Esophagus muscularis mucosa (tissue), 4 donors: ENCODE data around the gene LFNG.

ENCODE experiments used
- CTCF ChIP-seq, 3 experiments: fragments of 200-600 bp in 2 of 3; fragments of 450-650 bp in 1 of 3; sonication (generic) in 2 of 3; IDR thresholded peaks; one replicate each; pipeline ENCODE4 v1.5.1; 2017 to 2019; ENCODE audit warnings: antibody characterized with exemption in 3 of 3, mild to moderate bottlenecking in 2 of 3, moderate library complexity in 1 of 3
- EP300 ChIP-seq: sonication (generic); formaldehyde crosslinking; IDR thresholded peaks from one replicate; pipeline ENCODE4 v1.6.1; 2017; ENCODE audit warnings: antibody characterized with exemption
- POLR2A ChIP-seq: fragments of 450-650 bp; IDR thresholded peaks from one replicate; pipeline ENCODE4 v1.6.1; 2017; ENCODE audit warnings: antibody characterized with exemption, moderate library complexity, mild to moderate bottlenecking, low read depth
- POLR2AphosphoS5 ChIP-seq, 2 donors: sonication (generic); formaldehyde crosslinking; IDR thresholded peaks; one replicate each; pipeline ENCODE4 v1.6.1; 2017; ENCODE audit warnings: antibody characterized with exemption in 2 of 2

GRCh38 chr7:2487586-2488271 is 31.8 kb upstream of the LFNG start:
- no peak for TF ChIP-seq POLR2A
- no peak for TF ChIP-seq EP300
- TF ChIP-seq CTCF (IDR thresholded peaks at IDR 0.05) = no peak
- TF ChIP-seq POLR2AphosphoS5 (IDR thresholded peaks at IDR 0.05) = no peak
